Endothelial cell of umbilical vein (primary cell): Measurements from ENCODE around the gene ERGIC1. TPM values are rescaled to one million over a fixed set of nuclear protein-coding genes. Genes with fewer than 3 reads are reported as not detected.
A peak's percentile ranks its signal among the peaks of the same experiment; 100 is the strongest.

Experiments used
- BruUV-seq: library from RNA; stranded (reverse); fragments of 400-500 nt; replicated peaks from 2 replicates; lab custom pipeline; 2021; lab: Mats Ljungman, UMichigan
- CTCF ChIA-PET: fragments of 300-600, 350-600 bp; sonication (Branson Sonifier 250); formaldehyde crosslinking; loops from one replicate; lab custom pipeline; 2021; ENCODE audit warnings: antibody characterized with exemption, inconsistent platforms; lab: Charles Lee
- POLR2A ChIA-PET: fragments of 300-600, 350-600 bp; sonication (Branson Sonifier 250); formaldehyde crosslinking; loops from one replicate; lab custom pipeline; 2021; ENCODE audit warnings: antibody characterized with exemption, inconsistent platforms; lab: Charles Lee
- DNase-seq: peaks from one replicate; pipeline ENCODE4 v3.0.0-alpha.2; 2011; ENCODE audit warnings: low read depth, low spot score
- FAIRE-seq: peaks from 2 replicates; lab custom pipeline; 2011; peaks lifted over from hg19 to GRCh38; lab: Jason Lieb, UNC
- H2AFZ ChIP-seq: 2 replicates; pipeline ENCODE4 v1.6.0; 2012; ENCODE audit warnings: low read depth, low read length, control low read depth, inconsistent platforms
- H3K27ac ChIP-seq: 2 replicates; pipeline ENCODE4 v1.5.1; 2011; ENCODE audit warnings: low read depth, mild to moderate bottlenecking, control low read depth, low read length, moderate library complexity; ENCODE audit not compliant: insufficient read depth
- H3K27me3 ChIP-seq, 2 experiments: 2 replicates each; pipeline versions ENCODE4 v1.6.0 to v1.6.1; 2011; ENCODE audit warnings: low read length in 2 of 2, mixed read lengths in 1 of 2; ENCODE audit not compliant: control insufficient read depth in 2 of 2, insufficient read depth in 2 of 2
- H3K36me3 ChIP-seq, 2 experiments: 2 replicates in 1 of 2; 3 replicates in 1 of 2; pipeline ENCODE4 v1.5.1; 2011; ENCODE audit warnings: low read length in 2 of 2, mild to moderate bottlenecking in 1 of 2, moderate library complexity in 1 of 2; ENCODE audit not compliant: control insufficient read depth in 2 of 2, insufficient read depth in 2 of 2; ENCODE audit errors: extremely low read depth in 1 of 2
- H3K4me1 ChIP-seq: 3 replicates; pipeline ENCODE4 v1.5.1; 2011; ENCODE audit warnings: mild to moderate bottlenecking, low read length; ENCODE audit not compliant: control insufficient read depth, insufficient read depth; ENCODE audit errors: extremely low read depth
- H3K4me2 ChIP-seq: 2 replicates; pipeline ENCODE4 v1.6.1; 2011; ENCODE audit warnings: low read length, control low read depth, mixed read lengths; ENCODE audit not compliant: insufficient read depth
- H3K4me3 ChIP-seq, 3 experiments: fragments of 200-600 bp in 1 of 3; sonication (generic), shearing (Covaris generic) in 1 of 3; replicated peaks in 1 of 3; 2 replicates each; pipeline ENCODE4 v1.5.1; 2011 to 2016; ENCODE audit warnings: control low read depth in 3 of 3, low read length in 3 of 3, mild to moderate bottlenecking in 2 of 3, inconsistent platforms in 1 of 3, low read depth in 1 of 3, moderate library complexity in 1 of 3; ENCODE audit not compliant: insufficient read depth in 1 of 3
- H3K79me2 ChIP-seq: 2 replicates; pipeline ENCODE4 v1.6.0; 2012; ENCODE audit warnings: low read length, inconsistent platforms; ENCODE audit not compliant: control insufficient read depth, insufficient read depth
- H3K9ac ChIP-seq: replicated peaks from 2 replicates; pipeline ENCODE3; 2011; ENCODE audit warnings: low read length, control low read depth; ENCODE audit not compliant: insufficient read depth; ENCODE audit errors: extremely low read depth
- H3K9me1 ChIP-seq: replicated peaks from 3 replicates; pipeline ENCODE4 v1.6.0; 2011; ENCODE audit warnings: mild to moderate bottlenecking, low read length; ENCODE audit not compliant: control insufficient read depth, insufficient read depth; ENCODE audit errors: extremely low read depth
- H3K9me3 ChIP-seq: replicated peaks from 2 replicates; pipeline ENCODE4 v1.5.1; 2012; ENCODE audit warnings: low read length, inconsistent platforms; ENCODE audit not compliant: control insufficient read depth, insufficient read depth
- H4K20me1 ChIP-seq: replicated peaks from 2 replicates; pipeline ENCODE3; 2011; ENCODE audit warnings: mild to moderate bottlenecking, low read length; ENCODE audit not compliant: control insufficient read depth, insufficient read depth; ENCODE audit errors: extremely low read depth
- CTCF ChIP-seq, 2 donors: IDR thresholded peaks; 1 replicate in 1 of 2; 2 replicates in 1 of 2; pipeline ENCODE4 v1.5.1; 2011; ENCODE audit warnings: low read length in 2 of 2, mild to moderate bottlenecking in 2 of 2, moderate library complexity in 2 of 2, control low read depth in 1 of 2, inconsistent platforms in 1 of 2, low read depth in 1 of 2; ENCODE audit not compliant: insufficient read depth in 1 of 2; ENCODE audit errors: extremely low read depth in 1 of 2
- EZH2 ChIP-seq: IDR thresholded peaks from 2 replicates; pipeline ENCODE4 v1.6.1; 2012; ENCODE audit warnings: borderline replicate concordance, low read depth, mild to moderate bottlenecking, moderate library complexity, low read length, inconsistent platforms; ENCODE audit not compliant: severe bottlenecking
- FOS ChIP-seq: IDR thresholded peaks from 2 replicates; pipeline ENCODE4 v1.6.1; 2011; ENCODE audit warnings: mild to moderate bottlenecking, low read length, moderate library complexity, borderline replicate concordance; ENCODE audit not compliant: insufficient read depth
- GATA2 ChIP-seq: IDR thresholded peaks from 2 replicates; pipeline ENCODE4 v1.7.0; 2011; ENCODE audit warnings: low read depth, mild to moderate bottlenecking, moderate library complexity, mixed read lengths, low read length; ENCODE audit not compliant: insufficient read length, insufficient read depth
- JUN ChIP-seq: IDR thresholded peaks from 2 replicates; pipeline ENCODE4 v1.6.1; 2011; ENCODE audit warnings: borderline replicate concordance, low read depth; ENCODE audit not compliant: insufficient read length, insufficient read depth
- MAX ChIP-seq: IDR thresholded peaks from 2 replicates; pipeline ENCODE4 v1.6.1; 2011; ENCODE audit not compliant: insufficient read depth, insufficient read length
- MYC ChIP-seq: IDR thresholded peaks from one replicate; pipeline ENCODE4 v1.6.1; 2011; ENCODE audit warnings: mild to moderate bottlenecking, low read depth, low read length
- POLR2A ChIP-seq: IDR thresholded peaks from 2 replicates; pipeline ENCODE4 v1.6.1; 2012; ENCODE audit warnings: low read depth, mild to moderate bottlenecking, control low read depth, low read length
- POLR2AphosphoS5 ChIP-seq: IDR thresholded peaks from 2 replicates; pipeline ENCODE4 v1.6.1; 2012; ENCODE audit warnings: low read depth, mild to moderate bottlenecking, control low read depth, low read length, moderate library complexity; ENCODE audit not compliant: insufficient read depth
- dilution Hi-C: fragments of 300-500 bp; cut with MboI; formaldehyde crosslinking; loops from one replicate; pipeline ENCODE4 v1.15.0; 2019; ENCODE audit warnings: low sequenced_read_pairs; ENCODE audit not compliant: extremely low pct_ligation_motif_present
- intact Hi-C: fragments of 100-400 bp; cut with micrococcal nuclease; formaldehyde crosslinking; loops from one replicate; pipeline ENCODE4 v1.10.0; 2022
- polyA plus RNA-seq, 4 experiments: library from polyadenylated mRNA; depleted of rRNA in 3 of 4; stranded (reverse) in 3 of 4; unstranded in 1 of 4; fragments of >200 nt; gene quantifications; 2 replicates each; pipeline versions ENCODE4 v1.2.1 to v1.2.3, GENCODE V29; 2011 to 2012; ENCODE audit warnings: missing spikeins in 1 of 4
- total RNA-seq: library from RNA; stranded (reverse); gene quantifications from 2 replicates; pipeline ENCODE4 v1.2.3, GENCODE V29; 2021

ERGIC1 gene
- total and polyA plus RNA-seq, 2 donors (not counting 3 experiments of a cell fraction or from before 2014, with no cell fraction given), result 105 to 109 TPM

- H3K4me1 ChIP-seq, result peaks cover 32% of the 10 kb centered on the region
- no peaks in the 10 kb centered on the region for H4K20me1 ChIP-seq
- no peak overlapping the region for H3K4me2 ChIP-seq
- ChIA-PET CTCF (interaction anchor here (2.0 kb wide), 1 partner anchor 81 kb away, joined by 5 read pairs; no protein-coding TSS in a partner anchor), POLR2A (interaction anchor here (0.5 kb wide), 1 partner anchor 35 kb away, joined by 7 read pairs; no protein-coding TSS in a partner anchor)
- H3K79me2 ChIP-seq, result peaks cover 62% of the 10 kb centered on the region
- no peak overlapping the region for H3K27ac ChIP-seq
- no peak overlapping the region for H2AFZ ChIP-seq
- FAIRE-seq (peak; percentile 26), DNase-seq (no peak)
- no peak overlapping the region for H3K9ac ChIP-seq
- no peaks in the 10 kb centered on the region for H3K9me1 ChIP-seq
- no peaks in the 10 kb centered on the region for H3K27me3 ChIP-seq
- dilution Hi-C loops (no loop called here), intact Hi-C loops (no loop called here)
- no TSS peak for BruUV-seq
- TF ChIP-seq EZH2 (no peak), POLR2AphosphoS5 (no peak), JUN (no peak), MAX (no peak), FOS (no peak), GATA2 (no peak), MYC (no peak), CTCF (IDR thresholded peaks at IDR 0.05; ENCODE audit: extremely low read depth in 1 of 2, insufficient read depth in 1 of 2, low read depth in 1 of 2, low read length in 2 of 2) (no peak), POLR2A (no peak)
- no peaks in the 10 kb centered on the region for H3K9me3 ChIP-seq
- H3K36me3 ChIP-seq, result no peaks in the 10 kb centered on the region
- no peak overlapping the region for H3K4me3 ChIP-seq
Observed at GRCh38 chr5:172853355-172853975, 19.4 kb downstream of the ERGIC1 start.
